ENCODE data around the gene GRID1.

GRCh38 chr10:86164174-86164774 is 202.3 kb downstream of the GRID1 start:
- TF ChIP-seq POLR2AphosphoS5 (IDR thresholded peaks at IDR 0.05; ENCODE audit: low read length) (no peak), BCL11A (IDR thresholded peaks at IDR 0.05; ENCODE audit: low read depth, low read length) (no peak), SMC3 (IDR thresholded peaks at IDR 0.05; ENCODE audit: borderline replicate concordance, low read length) (no peak), CREB1 (IDR thresholded peaks at IDR 0.05; ENCODE audit: low read depth) (no peak), MYB (IDR thresholded peaks at IDR 0.05; ENCODE audit: borderline replicate concordance, low read depth, low read length) (no peak)
